GM12874 (cell line): ENCODE data around the gene SLC9A4.

Source experiments
- CTCF ChIP-seq: IDR thresholded peaks from 2 replicates; pipeline ENCODE4 v1.5.1; 2011; ENCODE audit warnings: low read depth, mild to moderate bottlenecking, control low read depth, low read length, moderate library complexity; ENCODE audit not compliant: insufficient read depth

Gene SLC9A4

GRCh38 chr2:102433973-102434654 is 38.9 kb upstream of the SLC9A4 start:
- TF ChIP-seq CTCF = no peak

GRCh38 chr2:102434655-102435381 is 38.2 kb upstream of the SLC9A4 start:
- TF ChIP-seq CTCF = no peak

GRCh38 chr2:102435741-102436140 is 37.3 kb upstream of the SLC9A4 start:
- no peak for TF ChIP-seq CTCF

GRCh38 chr2:102436323-102436722 is 36.7 kb upstream of the SLC9A4 start:
- no peak for TF ChIP-seq CTCF

GRCh38 chr2:102437122-102437521 is 35.9 kb upstream of the SLC9A4 start:
- TF ChIP-seq CTCF = no peak

- TF ChIP-seq CTCF = no peak
These were observed 34.9 kb upstream of the SLC9A4 start for GRCh38 chr2:102438111-102438510.

GRCh38 chr2:102438578-102438977 is 34.4 kb upstream of the SLC9A4 start:
- TF ChIP-seq CTCF = no peak
